Stimulated activated CD4-positive, alpha-beta T cell treated with anti-CD3 and anti-CD28 coated beads, TNF-alpha, amount 100 ng/mL, for 24 hours (primary cell): Measurements from ENCODE around the gene MYO5B.

Experiments
- DNase-seq, 3 experiments: peaks; one replicate each; pipeline ENCODE4 v3.0.0-alpha.2; 2020; ENCODE audit warnings: low read depth in 3 of 3

The MYO5B gene

GRCh38 chr18:50013363-50014138, 181.4 kb downstream of the MYO5B start:
- no peak for DNase-seq

- no peak for DNase-seq
Observed at GRCh38 chr18:50011813-50012435, 183.0 kb downstream of the MYO5B start.

GRCh38 chr18:50009773-50010335, 185.1 kb downstream of the MYO5B start:
- peak; percentile 7 to 21 (median 9) for DNase-seq

- DNase-seq, result no peak
Observed at GRCh38 chr18:50008306-50008705, 186.6 kb downstream of the MYO5B start.

- DNase-seq, result no peak
Observed at GRCh38 chr18:50006470-50007046, 188.4 kb downstream of the MYO5B start.

GRCh38 chr18:50004013-50004412, 190.9 kb downstream of the MYO5B start:
- DNase-seq, result no peak

GRCh38 chr18:50002781-50003180, 192.2 kb downstream of the MYO5B start:
- no peak for DNase-seq

GRCh38 chr18:50000227-50000626, 194.7 kb downstream of the MYO5B start:
- DNase-seq, result no peak

GRCh38 chr18:49999128-49999527, 195.8 kb downstream of the MYO5B start:
- no peak for DNase-seq

- no peak for DNase-seq
Observed at GRCh38 chr18:49997558-49997957, 197.4 kb downstream of the MYO5B start.

GRCh38 chr18:49994410-49994809, 200.5 kb downstream of the MYO5B start:
- no peak for DNase-seq

GRCh38 chr18:49993299-49993698, 201.6 kb downstream of the MYO5B start:
- no peak for DNase-seq

GRCh38 chr18:49988733-49989132, 206.2 kb downstream of the MYO5B start:
- no peak for DNase-seq

GRCh38 chr18:49988101-49988500, 206.8 kb downstream of the MYO5B start:
- no peak for DNase-seq

GRCh38 chr18:49985236-49985635, 209.7 kb downstream of the MYO5B start:
- DNase-seq, result no peak

- no peak for DNase-seq
Observed at GRCh38 chr18:49980896-49981295, 214.1 kb downstream of the MYO5B start.

GRCh38 chr18:49976795-49977560, 218.0 kb downstream of the MYO5B start:
- no peak for DNase-seq

- DNase-seq, result no peak
Observed at GRCh38 chr18:49976001-49976400, 218.9 kb downstream of the MYO5B start.

- no peak for DNase-seq
Observed at GRCh38 chr18:49974079-49974478, 220.9 kb downstream of the MYO5B start.

GRCh38 chr18:49973592-49973991, 221.4 kb downstream of the MYO5B start:
- no peak for DNase-seq

GRCh38 chr18:49972535-49972934, 222.4 kb downstream of the MYO5B start:
- DNase-seq, result no peak

GRCh38 chr18:49971462-49971861, 223.5 kb downstream of the MYO5B start:
- DNase-seq, result no peak
